GM21528 (cell line): ENCODE measurements around the gene CACNA1C.

ENCODE experiments used
- ATAC-seq: cut with Tn5 transposase; IDR thresholded peaks from one replicate; pipeline ENCODE4 v1.9.1; 2021; ENCODE audit warnings: mild to moderate bottlenecking, moderate library complexity; ENCODE audit not compliant: unreplicated experiment, low FRiP score

CACNA1C gene

DNA sequence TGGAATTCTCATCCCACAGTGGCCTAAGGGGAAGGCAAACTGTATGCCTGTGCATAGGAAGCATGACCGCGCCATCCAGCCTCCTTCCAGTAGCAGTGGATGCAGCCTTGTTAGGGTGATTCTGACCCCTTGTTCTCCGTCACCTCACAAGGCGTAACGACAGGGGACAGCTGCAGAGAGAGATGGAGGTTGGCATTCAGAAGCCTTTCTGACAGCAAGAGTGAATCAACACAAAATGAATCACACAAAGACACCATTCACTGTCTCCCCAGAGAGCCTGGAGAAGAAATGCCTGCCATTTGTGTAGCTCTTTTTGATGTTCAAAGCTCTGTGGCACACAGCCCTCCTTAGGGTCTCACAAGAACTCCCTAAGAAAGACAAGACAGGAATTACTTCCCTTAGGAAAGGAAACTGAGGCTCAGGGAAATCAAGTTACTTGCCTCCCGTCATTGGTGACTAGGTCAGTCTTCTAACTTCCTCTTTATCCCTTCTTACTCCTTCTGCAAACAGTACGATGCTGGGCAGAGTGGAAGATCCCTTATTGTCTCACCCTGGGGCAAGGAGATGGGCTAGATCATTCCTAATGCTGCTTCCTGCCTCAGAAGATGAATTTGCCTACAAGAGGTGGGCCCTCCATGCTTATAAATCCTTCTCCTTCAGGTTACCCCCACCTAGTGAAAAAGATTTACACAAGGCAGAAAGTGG lies 280.9 kb downstream of the CACNA1C start:
- ATAC-seq, result no peak

GRCh38 chr12:2334271-2334670 lies 281.5 kb downstream of the CACNA1C start:
- ATAC-seq, result no peak

- no peak for ATAC-seq
These were observed 281.9 kb downstream of the CACNA1C start for GRCh38 chr12:2334689-2335088.

- ATAC-seq, result no peak
These were observed 282.3 kb downstream of the CACNA1C start for GRCh38 chr12:2335109-2335508.

GRCh38 chr12:2335513-2335912 lies 282.7 kb downstream of the CACNA1C start:
- no peak for ATAC-seq

- ATAC-seq, result no peak
These were observed 283.1 kb downstream of the CACNA1C start for GRCh38 chr12:2335916-2336315.

DNA sequence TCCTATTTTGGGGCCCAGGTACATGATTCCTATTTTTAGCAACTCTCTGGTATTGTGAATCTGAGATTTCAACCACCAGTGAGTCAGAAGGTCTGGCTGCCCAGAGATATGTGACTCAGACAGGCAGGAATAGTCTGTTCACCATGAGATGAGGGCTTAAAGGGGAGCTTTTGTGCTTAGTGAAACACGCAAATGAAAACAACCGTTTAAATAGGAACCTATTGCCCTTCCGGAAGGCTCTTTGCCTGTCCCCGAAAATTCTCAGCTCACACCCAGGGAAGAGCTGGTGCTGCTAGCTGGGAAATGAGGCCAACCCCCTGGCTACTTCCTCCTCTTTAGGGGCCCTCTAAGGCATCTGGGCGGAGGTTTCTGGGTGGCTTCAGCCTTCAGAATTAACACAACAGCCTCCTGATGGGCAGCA lies 283.6 kb downstream of the CACNA1C start:
- ATAC-seq, result peak; percentile 83

- no peak for ATAC-seq
These were observed 284.5 kb downstream of the CACNA1C start for GRCh38 chr12:2337031-2338010.

DNA sequence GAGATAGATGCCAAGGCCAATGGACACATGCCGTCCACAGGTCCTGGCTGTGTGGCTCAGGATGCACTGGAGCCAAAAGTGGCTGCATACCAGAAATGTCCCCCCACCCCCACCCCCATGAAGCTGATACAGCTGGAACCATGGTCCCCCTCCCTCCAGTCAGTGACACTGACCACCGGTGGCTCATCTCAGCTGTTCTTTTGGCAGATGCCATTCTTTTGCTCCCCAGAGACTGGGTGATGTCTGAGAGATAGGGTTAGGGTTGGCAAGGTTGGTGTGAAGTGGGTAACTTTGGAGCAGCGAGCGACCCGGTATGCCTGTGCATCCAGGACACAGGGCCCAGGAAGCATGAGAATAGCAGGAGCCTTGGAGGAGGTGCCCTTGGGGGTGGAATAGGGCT lies 285.6 kb downstream of the CACNA1C start:
- no peak for ATAC-seq

- ATAC-seq, result no peak
These were observed 286.2 kb downstream of the CACNA1C start for GRCh38 chr12:2338991-2339431.

- no peak for ATAC-seq
These were observed 288.4 kb downstream of the CACNA1C start for GRCh38 chr12:2341051-2341751.

DNA sequence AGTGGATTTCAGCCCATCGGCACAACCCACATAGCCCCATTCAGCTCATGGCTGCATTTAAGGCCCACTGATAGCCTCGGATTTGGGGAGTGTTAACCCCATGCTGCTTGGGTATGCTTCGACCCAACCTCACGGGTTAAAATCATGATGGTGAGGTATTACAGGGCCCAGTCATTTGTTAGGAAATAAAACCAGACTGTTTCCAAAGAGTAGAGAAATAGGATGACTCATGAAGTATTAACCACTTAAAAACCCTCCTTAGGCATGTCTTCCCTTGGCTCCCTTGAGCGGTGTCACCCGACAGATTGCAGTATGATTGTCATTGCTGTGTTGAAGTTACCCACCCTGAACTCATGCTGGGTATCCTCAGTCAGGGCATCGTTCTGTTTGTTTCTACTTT lies 289.1 kb downstream of the CACNA1C start:
- ATAC-seq, result no peak

- no peak for ATAC-seq
These were observed 290.9 kb downstream of the CACNA1C start for GRCh38 chr12:2343681-2344080.

- ATAC-seq, result no peak
These were observed 291.7 kb downstream of the CACNA1C start for GRCh38 chr12:2344476-2344875.

DNA sequence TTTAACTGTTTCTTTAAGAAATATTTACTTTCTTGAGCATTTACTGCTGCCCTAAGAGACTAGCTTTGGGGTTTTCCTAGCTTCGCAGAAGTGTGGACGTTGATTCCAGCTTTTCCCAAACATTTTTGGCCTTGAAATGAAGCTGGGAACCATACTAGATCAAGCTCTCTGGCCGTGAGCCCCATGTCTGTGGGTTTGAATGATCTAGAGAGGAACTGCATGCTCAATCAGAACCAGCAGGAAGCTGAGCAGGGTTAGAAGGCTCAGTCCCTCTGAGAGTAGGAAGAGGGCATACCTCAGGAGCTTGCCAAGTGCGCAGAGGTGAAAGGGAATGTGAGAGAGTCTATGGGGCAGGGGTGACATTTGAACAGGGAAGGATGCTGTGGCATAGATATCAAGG lies 292.1 kb downstream of the CACNA1C start:
- ATAC-seq, result no peak

GRCh38 chr12:2345902-2346301 lies 293.1 kb downstream of the CACNA1C start:
- ATAC-seq, result no peak

GRCh38 chr12:2346416-2346815 lies 293.6 kb downstream of the CACNA1C start:
- ATAC-seq, result no peak

GRCh38 chr12:2347137-2347843 lies 294.5 kb downstream of the CACNA1C start:
- ATAC-seq, result no peak

- no peak for ATAC-seq
These were observed 295.2 kb downstream of the CACNA1C start for GRCh38 chr12:2347844-2348481.

GRCh38 chr12:2348482-2348852 lies 295.7 kb downstream of the CACNA1C start:
- ATAC-seq, result no peak
